ENCODE data around the gene MAGI2.

MAGI2 gene

GRCh38 chr7:78769481-78770101 lies 683.9 kb downstream of the MAGI2 start:
- DNase-seq, result no peak

DNA sequence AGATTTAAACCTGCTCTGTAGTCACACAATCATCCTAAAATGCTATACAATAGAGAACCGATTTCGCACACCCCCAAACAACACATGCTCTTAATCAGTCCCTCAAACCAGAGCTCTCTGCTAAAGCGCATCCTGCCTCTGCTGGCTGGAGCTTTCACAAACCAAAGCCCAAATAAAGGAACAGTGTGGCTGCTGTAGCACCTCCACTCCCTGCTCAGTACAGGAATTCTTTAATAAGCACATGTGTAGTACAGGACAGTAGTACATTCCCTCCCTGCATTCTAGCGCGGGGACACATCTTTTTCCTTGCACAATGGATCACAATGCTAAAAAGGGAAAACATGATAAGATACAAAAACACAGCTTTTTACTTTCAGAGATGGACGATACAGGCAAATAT lies 684.6 kb downstream of the MAGI2 start:
- DNase-seq, result no peak

GRCh38 chr7:78765943-78766729 lies 687.3 kb downstream of the MAGI2 start:
- DNase-seq, result no peak

DNA sequence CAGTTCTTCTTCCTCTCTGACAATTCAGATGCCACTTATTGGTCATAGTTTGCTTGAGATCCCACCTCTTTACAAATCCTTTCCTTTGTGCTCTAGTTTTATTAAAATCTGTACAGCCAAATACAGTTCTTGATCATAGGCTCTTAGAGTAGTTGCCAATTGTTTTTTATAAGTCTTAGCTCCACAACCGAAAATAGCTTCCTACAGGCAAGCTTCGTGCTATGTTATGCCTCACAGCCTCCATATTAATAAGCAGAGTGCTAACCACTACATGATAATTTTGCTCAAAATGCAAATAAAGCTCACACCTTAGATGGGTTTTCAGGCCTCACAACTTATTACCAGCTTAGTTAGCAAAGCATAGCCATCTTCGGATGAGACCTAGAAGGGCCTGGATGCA lies 688.9 kb downstream of the MAGI2 start:
- DNase-seq, result no peak

GRCh38 chr7:78762625-78763024 lies 690.8 kb downstream of the MAGI2 start:
- DNase-seq, result no peak

- DNase-seq, result no peak
Measured at GRCh38 chr7:78760620-78761355, 692.7 kb downstream of the MAGI2 start.

DNA sequence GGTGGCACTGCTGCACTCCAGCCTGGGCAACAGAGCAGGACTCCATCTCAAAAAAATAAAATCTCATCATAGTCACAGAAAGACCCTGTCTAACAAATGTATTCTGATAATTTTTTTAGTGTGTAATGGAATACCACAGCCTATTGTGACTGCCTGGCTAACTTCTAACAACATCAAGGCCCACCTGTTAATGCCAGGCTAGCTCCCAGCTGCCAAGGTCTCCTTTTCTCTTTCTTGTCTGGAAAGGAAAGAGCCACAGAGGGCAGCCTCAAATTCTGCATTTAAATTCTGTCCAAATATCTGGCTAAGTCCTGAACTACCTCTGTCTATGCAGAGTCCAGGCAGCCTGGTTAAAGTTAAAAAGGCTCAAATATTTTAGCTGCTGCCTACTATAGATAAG lies 700.9 kb downstream of the MAGI2 start:
- DNase-seq, result no peak

DNA sequence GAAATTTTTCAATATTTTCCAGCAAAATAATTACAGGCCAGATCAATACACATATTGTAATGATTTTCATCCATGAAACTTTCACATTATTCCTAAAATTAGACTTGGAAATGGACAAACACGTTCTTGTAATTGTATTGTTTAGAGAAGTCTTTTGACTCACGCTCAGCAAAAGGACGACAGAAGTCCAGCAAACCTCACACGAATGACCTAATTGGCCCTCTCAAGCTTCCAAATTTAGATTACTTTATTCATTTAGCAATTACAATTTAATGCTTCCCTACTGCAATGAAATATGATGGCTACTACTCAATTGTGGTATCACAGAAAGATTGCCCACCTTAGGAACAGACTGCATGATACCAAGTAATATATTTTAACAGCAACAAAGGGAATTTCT lies 702.2 kb downstream of the MAGI2 start:
- DNase-seq, result no peak

GRCh38 chr7:78749052-78749746 lies 704.3 kb downstream of the MAGI2 start:
- no peak for DNase-seq

GRCh38 chr7:78747592-78747991 lies 705.9 kb downstream of the MAGI2 start:
- no peak for DNase-seq

- DNase-seq, result no peak
Measured at GRCh38 chr7:78746301-78746700, 707.2 kb downstream of the MAGI2 start.

- no peak for DNase-seq
Measured at GRCh38 chr7:78742694-78743093, 710.8 kb downstream of the MAGI2 start.

- DNase-seq, result no peak
Measured at GRCh38 chr7:78736548-78736947, 716.9 kb downstream of the MAGI2 start.

- no peak for DNase-seq
Measured at GRCh38 chr7:78734626-78735025, 718.8 kb downstream of the MAGI2 start.

- DNase-seq, result no peak
Measured at GRCh38 chr7:78720066-78720465, 733.4 kb downstream of the MAGI2 start.

GRCh38 chr7:78718212-78718611 lies 735.3 kb downstream of the MAGI2 start:
- no peak for DNase-seq

- DNase-seq, result no peak
Measured at GRCh38 chr7:78716876-78717275, 736.6 kb downstream of the MAGI2 start.

- no peak for DNase-seq
Measured at GRCh38 chr7:78714356-78714755, 739.1 kb downstream of the MAGI2 start.

DNA sequence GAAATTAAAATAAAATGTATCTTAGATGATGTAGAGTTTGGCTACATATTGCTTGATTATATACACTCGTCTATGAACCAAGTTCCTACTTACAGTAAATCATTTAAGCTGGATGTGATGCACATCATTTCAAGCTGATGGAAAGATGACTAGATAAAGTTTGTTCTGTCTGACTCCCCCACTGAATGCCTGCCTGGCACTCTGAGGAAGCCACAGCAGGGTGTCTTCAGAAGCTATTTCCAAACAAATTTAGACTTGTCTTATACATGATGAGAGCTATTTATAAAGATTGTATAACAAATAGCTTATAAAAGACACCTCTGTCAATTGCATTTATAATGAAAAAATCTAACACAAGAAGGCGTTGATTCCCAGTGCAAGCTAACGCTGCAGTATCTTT lies 741.4 kb downstream of the MAGI2 start:
- no peak for DNase-seq

GRCh38 chr7:78709658-78710057 lies 743.8 kb downstream of the MAGI2 start:
- DNase-seq, result no peak

GRCh38 chr7:78704504-78704903 lies 749.0 kb downstream of the MAGI2 start:
- no peak for DNase-seq

DNA sequence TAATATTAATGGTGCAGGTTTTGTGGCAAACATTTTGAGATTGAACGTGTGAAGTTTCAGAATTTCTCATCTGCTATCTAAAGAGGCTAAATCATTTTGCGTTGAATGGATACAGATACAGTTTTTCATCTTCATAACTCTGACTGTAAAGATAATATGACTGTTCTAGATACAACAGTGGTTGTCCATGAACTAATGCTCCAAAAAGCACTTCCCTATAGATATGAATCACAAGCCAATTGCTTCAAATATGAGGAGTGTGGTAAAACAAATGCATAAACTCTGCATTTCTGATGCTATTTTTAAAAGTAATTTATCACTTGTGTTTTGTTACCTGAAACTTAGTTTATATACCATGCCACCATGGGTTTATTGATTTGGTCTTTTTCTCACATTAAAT lies 750.1 kb downstream of the MAGI2 start:
- no peak for DNase-seq

- DNase-seq, result no peak
Measured at GRCh38 chr7:78702770-78703169, 750.7 kb downstream of the MAGI2 start.
